Fibroblast of lung (primary cell): ENCODE measurements around the gene FRMD1. TPM values are rescaled to one million over a fixed set of nuclear protein-coding genes. Genes with fewer than 3 reads are reported as not detected.

Experiments
- DNase-seq, 2 donors: peaks; one replicate each; pipeline versions ENCODE4 v3.0.0 to v3.0.0-alpha.2; 2010; ENCODE audit warnings: low read depth in 2 of 2
- H2AFZ ChIP-seq: 2 replicates; pipeline ENCODE4 v1.5.1; 2012; ENCODE audit warnings: low read length, control low read depth, inconsistent platforms
- H3K27ac ChIP-seq: 2 replicates; pipeline ENCODE4 v1.5.1; 2011; ENCODE audit warnings: low read length, control low read depth; ENCODE audit not compliant: insufficient read depth
- H3K27me3 ChIP-seq: 2 replicates; pipeline ENCODE4 v1.5.1; 2011; ENCODE audit warnings: mild to moderate bottlenecking, low read length; ENCODE audit not compliant: control insufficient read depth, insufficient read depth
- H3K36me3 ChIP-seq: 2 replicates; pipeline ENCODE4 v1.5.1; 2011; ENCODE audit warnings: low read length; ENCODE audit not compliant: control insufficient read depth, insufficient read depth
- H3K4me1 ChIP-seq: 2 replicates; pipeline ENCODE4 v1.5.1; 2011; ENCODE audit warnings: low read length; ENCODE audit not compliant: control insufficient read depth, insufficient read depth; ENCODE audit errors: extremely low read depth
- H3K4me2 ChIP-seq: 2 replicates; pipeline ENCODE4 v1.5.1; 2011; ENCODE audit warnings: low read length, control low read depth; ENCODE audit not compliant: insufficient read depth; ENCODE audit errors: extremely low read depth
- H3K4me3 ChIP-seq, 4 experiments: fragments of 200-600 bp in 1 of 4; sonication (generic) in 1 of 4; replicated peaks in 1 of 4; 2 replicates each; pipeline ENCODE4 v1.5.1; 2011 to 2016; ENCODE audit warnings: low read length in 4 of 4, low read depth in 3 of 4, mild to moderate bottlenecking in 3 of 4, control low read depth in 2 of 4, inconsistent platforms in 1 of 4, mixed read lengths in 1 of 4; ENCODE audit not compliant: insufficient read depth in 1 of 4; ENCODE audit errors: control extremely low read depth in 1 of 4
- H3K79me2 ChIP-seq: 2 replicates; pipeline ENCODE4 v1.5.1; 2012; ENCODE audit warnings: mild to moderate bottlenecking, low read length, inconsistent platforms; ENCODE audit not compliant: control insufficient read depth, insufficient read depth
- H3K9ac ChIP-seq: 2 replicates; pipeline ENCODE4 v1.5.1; 2011; ENCODE audit warnings: mild to moderate bottlenecking, low read length, control low read depth; ENCODE audit not compliant: insufficient read depth
- H3K9me3 ChIP-seq: 2 replicates; pipeline ENCODE4 v1.5.1; 2012; ENCODE audit warnings: low read depth, low read length; ENCODE audit not compliant: control insufficient read depth, insufficient read depth
- H4K20me1 ChIP-seq: 2 replicates; pipeline ENCODE4 v1.5.1; 2011; ENCODE audit warnings: low read length; ENCODE audit not compliant: control insufficient read depth, insufficient read depth; ENCODE audit errors: extremely low read depth
- EZH2 ChIP-seq: IDR thresholded peaks from 2 replicates; pipeline ENCODE4 v1.5.1; 2012; ENCODE audit warnings: low read length, control low read depth, mild to moderate bottlenecking; ENCODE audit errors: missing control alignments
- polyA plus RNA-seq, 2 donors: library from polyadenylated mRNA; depleted of rRNA in 1 of 2; stranded (reverse) in 1 of 2; unstranded in 1 of 2; fragments of >200 nt; gene quantifications; 2 replicates each; pipeline ENCODE4 v1.2.1, GENCODE V29; 2011 to 2012; ENCODE audit warnings: missing spikeins in 1 of 2
- total RNA-seq: library from RNA; depleted of rRNA; stranded (reverse); fragments of >200 nt; gene quantifications from 2 replicates; pipeline ENCODE4 v1.2.1, GENCODE V29; 2014
- TF ChIP-seq, protein P1 (sequence below), 2 donors: IDR thresholded peaks in 1 of 2; conservative IDR thresholded peaks in 1 of 2; 1 replicate in 1 of 2; 2 replicates in 1 of 2; pipeline ENCODE4 v1.5.1; 2011 to 2012; ENCODE audit warnings: low read length in 2 of 2, control low read depth in 1 of 2, inconsistent platforms in 1 of 2, low read depth in 1 of 2, mild to moderate bottlenecking in 1 of 2

The FRMD1 gene
- total and polyA plus RNA-seq, 2 donors (not counting 1 experiment from before 2014, with no cell fraction given) = not detected

DNA sequence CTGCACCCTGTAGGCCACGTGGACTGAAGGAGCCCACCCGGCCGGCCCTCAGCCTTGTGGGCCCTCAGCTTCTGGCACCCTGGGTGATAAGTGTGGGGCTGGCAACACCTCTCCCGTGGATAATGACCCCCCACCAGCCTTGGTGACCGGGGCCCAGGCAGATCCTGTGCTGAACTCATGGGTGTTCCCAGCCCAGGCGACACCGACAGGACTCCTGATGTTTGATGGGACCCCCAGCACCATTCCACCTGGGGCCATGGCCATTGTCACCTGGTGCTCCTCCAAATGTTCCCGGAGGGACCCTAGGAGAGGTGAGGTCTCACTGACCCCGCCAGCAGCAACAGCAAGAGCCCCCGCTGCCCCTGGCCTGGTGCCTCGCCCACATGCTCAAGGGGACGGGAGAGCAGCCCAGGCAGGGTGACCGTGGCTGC lies 19.4 kb upstream of the FRMD1 start:
- Histone ChIP-seq H3K4me3 (no peak overlapping the region), H3K9me3 (no peaks in the 10 kb centered on the region), H4K20me1 (no peaks in the 10 kb centered on the region), H3K9ac (no peak overlapping the region), H3K27me3 (no peaks in the 10 kb centered on the region), H3K4me1 (no peaks in the 10 kb centered on the region), H2AFZ (no peak overlapping the region), H3K27ac (no peak overlapping the region), H3K36me3 (no peaks in the 10 kb centered on the region), H3K4me2 (no peak overlapping the region), H3K79me2 (no peaks in the 10 kb centered on the region)
- TF ChIP-seq, protein P1, sequence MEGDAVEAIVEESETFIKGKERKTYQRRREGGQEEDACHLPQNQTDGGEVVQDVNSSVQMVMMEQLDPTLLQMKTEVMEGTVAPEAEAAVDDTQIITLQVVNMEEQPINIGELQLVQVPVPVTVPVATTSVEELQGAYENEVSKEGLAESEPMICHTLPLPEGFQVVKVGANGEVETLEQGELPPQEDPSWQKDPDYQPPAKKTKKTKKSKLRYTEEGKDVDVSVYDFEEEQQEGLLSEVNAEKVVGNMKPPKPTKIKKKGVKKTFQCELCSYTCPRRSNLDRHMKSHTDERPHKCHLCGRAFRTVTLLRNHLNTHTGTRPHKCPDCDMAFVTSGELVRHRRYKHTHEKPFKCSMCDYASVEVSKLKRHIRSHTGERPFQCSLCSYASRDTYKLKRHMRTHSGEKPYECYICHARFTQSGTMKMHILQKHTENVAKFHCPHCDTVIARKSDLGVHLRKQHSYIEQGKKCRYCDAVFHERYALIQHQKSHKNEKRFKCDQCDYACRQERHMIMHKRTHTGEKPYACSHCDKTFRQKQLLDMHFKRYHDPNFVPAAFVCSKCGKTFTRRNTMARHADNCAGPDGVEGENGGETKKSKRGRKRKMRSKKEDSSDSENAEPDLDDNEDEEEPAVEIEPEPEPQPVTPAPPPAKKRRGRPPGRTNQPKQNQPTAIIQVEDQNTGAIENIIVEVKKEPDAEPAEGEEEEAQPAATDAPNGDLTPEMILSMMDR (conservative IDR thresholded peaks at IDR 0.05 in 1 of 2, IDR thresholded peaks at IDR 0.05 in 1 of 2; ENCODE audit: low read depth in 1 of 2, low read length in 2 of 2) = no peak
- no peak for TF ChIP-seq EZH2
- DNase-seq = no peak

- TF ChIP-seq, protein P1 (conservative IDR thresholded peaks at IDR 0.05 in 1 of 2, IDR thresholded peaks at IDR 0.05 in 1 of 2; ENCODE audit: low read depth in 1 of 2, low read length in 2 of 2) = no peak
- TF ChIP-seq EZH2 = no peak
- H3K4me1 ChIP-seq = no peaks in the 10 kb centered on the region
- H2AFZ ChIP-seq = no peak overlapping the region
- H3K4me3 ChIP-seq = no peak overlapping the region
- H4K20me1 ChIP-seq = no peaks in the 10 kb centered on the region
- H3K9me3 ChIP-seq = no peaks in the 10 kb centered on the region
- H3K79me2 ChIP-seq = no peaks in the 10 kb centered on the region
- H3K27ac ChIP-seq = no peak overlapping the region
- no peak overlapping the region for H3K9ac ChIP-seq
- H3K4me2 ChIP-seq = no peak overlapping the region
- no peak for DNase-seq
- H3K36me3 ChIP-seq = no peaks in the 10 kb centered on the region
- H3K27me3 ChIP-seq = no peaks in the 10 kb centered on the region
Observed at GRCh38 chr6:168097621-168098430, 18.8 kb upstream of the FRMD1 start.

GRCh38 chr6:168097221-168097620 lies 18.2 kb upstream of the FRMD1 start:
- Histone ChIP-seq H3K79me2 (no peaks in the 10 kb centered on the region), H3K4me3 (no peak overlapping the region), H4K20me1 (no peaks in the 10 kb centered on the region), H3K36me3 (no peaks in the 10 kb centered on the region), H3K4me1 (no peaks in the 10 kb centered on the region), H3K9me3 (no peaks in the 10 kb centered on the region), H3K27ac (no peak overlapping the region), H3K4me2 (no peak overlapping the region), H3K27me3 (no peaks in the 10 kb centered on the region), H2AFZ (no peak overlapping the region), H3K9ac (no peak overlapping the region)
- TF ChIP-seq EZH2 = no peak
- TF ChIP-seq, protein P1 (conservative IDR thresholded peaks at IDR 0.05 in 1 of 2, IDR thresholded peaks at IDR 0.05 in 1 of 2; ENCODE audit: low read depth in 1 of 2, low read length in 2 of 2) = no peak
- no peak for DNase-seq
